ENCODE data around the gene ENO2.

DNA sequence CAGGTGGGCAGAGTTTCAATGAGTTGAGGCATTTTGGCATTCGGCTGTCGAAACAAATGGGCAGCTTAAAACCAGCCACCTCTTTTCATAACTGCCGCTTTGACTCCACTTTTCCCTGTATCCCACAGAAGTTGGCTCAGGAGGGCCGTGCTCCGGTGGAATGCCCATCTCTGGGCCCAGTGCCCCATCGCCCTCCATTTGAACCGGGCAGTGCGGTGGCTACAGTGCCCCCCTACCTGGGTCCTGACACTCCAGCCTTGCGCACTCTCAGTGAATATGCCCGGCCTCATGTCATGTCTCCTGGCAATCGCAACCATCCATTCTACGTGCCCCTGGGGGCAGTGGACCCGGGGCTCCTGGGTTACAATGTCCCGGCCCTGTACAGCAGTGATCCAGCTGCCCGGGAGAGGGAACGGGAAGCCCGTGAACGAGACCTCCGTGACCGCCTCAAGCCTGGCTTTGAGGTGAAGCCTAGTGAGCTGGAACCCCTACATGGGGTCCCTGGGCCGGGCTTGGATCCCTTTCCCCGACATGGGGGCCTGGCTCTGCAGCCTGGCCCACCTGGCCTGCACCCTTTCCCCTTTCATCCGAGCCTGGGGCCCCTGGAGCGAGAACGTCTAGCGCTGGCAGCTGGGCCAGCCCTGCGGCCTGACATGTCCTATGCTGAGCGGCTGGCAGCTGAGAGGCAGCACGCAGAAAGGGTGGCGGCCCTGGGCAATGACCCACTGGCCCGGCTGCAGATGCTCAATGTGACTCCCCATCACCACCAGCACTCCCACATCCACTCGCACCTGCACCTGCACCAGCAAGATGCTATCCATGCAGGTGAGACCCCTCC is 24.2 kb downstream of the ENO2 start:
- no peak for TF ChIP-seq POLR2A (IDR thresholded peaks at IDR 0.05; ENCODE audit: low read length)
- TF ChIP-seq GATA1 (IDR thresholded peaks at IDR 0.05; ENCODE audit: low read depth, low read length) = no peak

Data from erythroblast (primary cell).